Prostate gland (tissue), 2 donors: ENCODE results near the gene RAB36. TPM values are rescaled to one million over a fixed set of nuclear protein-coding genes. Genes with fewer than 3 reads are reported as not detected.
A peak's percentile ranks its signal among the peaks of the same experiment; 100 is the strongest.

Experiments used
- DNase-seq: peaks from one replicate; pipeline ENCODE4 v3.0.0-alpha.2; 2019; ENCODE audit warnings: low spot score
- H3K27ac ChIP-seq, 2 donors: fragments of 200-600 bp; sonication (generic); 2 replicates each; pipeline ENCODE4 v1.5.1; 2017 to 2019
- H3K27me3 ChIP-seq: fragments of 200-600 bp; sonication (generic); replicated peaks from 2 replicates; pipeline ENCODE4 v1.5.1; 2019; ENCODE audit not compliant: insufficient read depth
- H3K36me3 ChIP-seq, 2 donors: fragments of 200-600 bp; sonication (generic); 1 replicate in 1 of 2; 2 replicates in 1 of 2; pipeline versions ENCODE4 v1.5.1 to v1.8.1; 2017 to 2019
- H3K4me1 ChIP-seq: fragments of 200-600 bp; sonication (generic); replicated peaks from 2 replicates; pipeline ENCODE4 v1.5.1; 2019
- H3K4me3 ChIP-seq, 2 donors: fragments of 200-600 bp; sonication (generic); 2 replicates each; pipeline ENCODE4 v1.5.1; 2017 to 2019
- H3K9me3 ChIP-seq: fragments of 200-600 bp; sonication (generic); 2 replicates; pipeline ENCODE4 v1.5.1; 2017
- CTCF ChIP-seq, 4 experiments: fragments of 200-600 bp in 2 of 4; fragments of 450-650 bp in 2 of 4; sonication (generic) in 2 of 4; IDR thresholded peaks; 1 replicate in 3 of 4; 2 replicates in 1 of 4; pipeline ENCODE4 v1.5.1; 2016 to 2019; ENCODE audit warnings: antibody characterized with exemption in 4 of 4, mild to moderate bottlenecking in 2 of 4, moderate library complexity in 2 of 4
- POLR2A ChIP-seq: fragments of 450-650 bp; IDR thresholded peaks from one replicate; pipeline ENCODE4 v1.6.1; 2016; ENCODE audit warnings: antibody characterized with exemption, mild to moderate bottlenecking
- POLR2AphosphoS5 ChIP-seq: sonication (generic); formaldehyde crosslinking; IDR thresholded peaks from one replicate; pipeline ENCODE4 v1.6.1; 2017; ENCODE audit warnings: antibody characterized with exemption
- WGBS: methylation state at CpG from one replicate; pipeline ENCODE4 v1.1.5; 2018; 5-methylcytosine and 5-hydroxymethylcytosine counted together
- intact Hi-C: fragments of 100-400 bp; cut with DNase I; formaldehyde crosslinking; loops from one replicate; pipeline ENCODE4 v1.14.2; 2022
- total RNA-seq, 2 donors: library from RNA; depleted of rRNA; stranded (reverse); fragments of >200 nt; gene quantifications; one replicate each; pipeline ENCODE4 v1.1.0, GENCODE V29; 2016

RAB36 gene
- total RNA-seq, 2 donors from 2014 or later, result 4.1 to 12.7 TPM

GRCh38 chr22:23126165-23127054 lies 18.9 kb upstream of the RAB36 start:
- Histone ChIP-seq H3K4me1 (no peaks in the 10 kb centered on the region), H3K36me3 (no peaks in the 10 kb centered on the region), H3K4me3 (no peak overlapping the region), H3K27me3 (no peaks in the 10 kb centered on the region), H3K9me3 (no peaks in the 10 kb centered on the region), H3K27ac (no peak overlapping the region)
- TF ChIP-seq POLR2AphosphoS5, result no peak
- no peak for TF ChIP-seq CTCF (IDR thresholded peaks at IDR 0.05)
- no peak for TF ChIP-seq POLR2A
- DNase-seq, result no peak
- WGBS, result 86% methylated on average over 14 of the region's 14 CpGs
- intact Hi-C loops, result no loop called here

- no peak overlapping the region for H3K27ac ChIP-seq
- no peaks in the 10 kb centered on the region for H3K4me1 ChIP-seq
- WGBS, result 95% methylated on average over 7 of the region's 7 CpGs
- no peak overlapping the region for H3K4me3 ChIP-seq
- intact Hi-C loops, result no loop called here
- no peaks in the 10 kb centered on the region for H3K36me3 ChIP-seq
- TF ChIP-seq CTCF (IDR thresholded peaks at IDR 0.05) (no peak), POLR2AphosphoS5 (no peak)
- no peak for DNase-seq
- no peaks in the 10 kb centered on the region for H3K27me3 ChIP-seq
- H3K9me3 ChIP-seq, result no peaks in the 10 kb centered on the region
Observed at GRCh38 chr22:23127055-23127756, 18.1 kb upstream of the RAB36 start.

GRCh38 chr22:23127788-23128187 lies 17.5 kb upstream of the RAB36 start:
- H3K9me3 ChIP-seq, result no peaks in the 10 kb centered on the region
- intact Hi-C loops, result loop anchor here (1.0 kb wide), 1 partner anchor 168 kb away; no protein-coding TSS in a partner anchor
- H3K27ac ChIP-seq, result no peak overlapping the region
- no peaks in the 10 kb centered on the region for H3K4me1 ChIP-seq
- TF ChIP-seq POLR2AphosphoS5 (no peak), POLR2A (no peak)
- H3K27me3 ChIP-seq, result no peaks in the 10 kb centered on the region
- H3K4me3 ChIP-seq, result no peak overlapping the region
- no peak for DNase-seq
- H3K36me3 ChIP-seq, result no peaks in the 10 kb centered on the region
- WGBS, result 63% methylated on average over 9 of the region's 9 CpGs

- Histone ChIP-seq H3K27ac (no peak overlapping the region), H3K4me1 (no peaks in the 10 kb centered on the region), H3K9me3 (no peaks in the 10 kb centered on the region), H3K27me3 (no peaks in the 10 kb centered on the region), H3K36me3 (no peaks in the 10 kb centered on the region), H3K4me3 (no peak overlapping the region)
- TF ChIP-seq CTCF (IDR thresholded peaks at IDR 0.05), result peak; percentile 66 to 86 (median 82)
- TF ChIP-seq POLR2AphosphoS5, result no peak
- intact Hi-C loops, result loop anchor here (1.0 kb wide), 1 partner anchor 169 kb away; no protein-coding TSS in a partner anchor
- peak; percentile 63 for DNase-seq
- WGBS, result 40% methylated on average over 14 of the region's 14 CpGs
Observed at GRCh38 chr22:23128269-23129108, 16.8 kb upstream of the RAB36 start.

- 86% methylated on average over 10 of the region's 10 CpGs for WGBS
- no peaks in the 10 kb centered on the region for H3K27me3 ChIP-seq
- no peaks in the 10 kb centered on the region for H3K9me3 ChIP-seq
- no peak overlapping the region for H3K4me3 ChIP-seq
- no peak overlapping the region for H3K27ac ChIP-seq
- TF ChIP-seq POLR2A (no peak), POLR2AphosphoS5 (no peak), CTCF (IDR thresholded peaks at IDR 0.05) (no peak)
- no peaks in the 10 kb centered on the region for H3K4me1 ChIP-seq
- intact Hi-C loops, result no loop called here
- no peak for DNase-seq
- no peaks in the 10 kb centered on the region for H3K36me3 ChIP-seq
Observed at GRCh38 chr22:23129149-23129548, 16.1 kb upstream of the RAB36 start.
